SH-SY5Y (cell line): Measurements from ENCODE around the gene HFM1.

Experiments
- GATA2 ChIP-seq: IDR thresholded peaks from 2 replicates; pipeline ENCODE4 v1.6.1; 2011; ENCODE audit warnings: mild to moderate bottlenecking, low read depth, low read length
- GATA3 ChIP-seq: IDR thresholded peaks from 2 replicates; pipeline ENCODE4 v1.6.1; 2011; ENCODE audit warnings: low read depth, mild to moderate bottlenecking, low read length, moderate library complexity

DNA sequence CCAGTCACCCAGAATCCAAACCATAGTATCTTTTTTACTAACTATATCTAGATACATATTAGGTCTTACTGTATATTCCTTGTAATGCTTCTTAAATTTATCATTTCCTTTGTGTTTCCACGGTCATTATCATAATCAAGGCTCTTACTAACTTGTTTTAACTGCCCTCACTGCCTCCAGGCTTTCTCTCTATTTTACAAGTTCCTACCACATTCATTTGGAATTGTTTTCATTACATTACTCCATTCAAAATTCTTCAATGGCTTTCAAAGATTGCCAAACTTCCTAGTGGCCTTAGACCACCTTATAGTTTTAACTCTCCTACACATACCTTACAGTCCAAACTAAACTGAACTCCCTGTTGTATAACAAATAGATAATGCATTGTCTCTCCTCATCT lies 6.3 kb downstream of the HFM1 start:
- TF ChIP-seq GATA3 (no peak), GATA2 (no peak)
